ENCODE results near the gene LGALS9.

The LGALS9 gene

GRCh38 chr17:27585792-27586191 lies 45.2 kb upstream of the LGALS9 start:
- no peaks in the 10 kb centered on the region for H4K20me1 ChIP-seq (ENCODE audit: insufficient read depth, low read length)
- H2AFZ ChIP-seq (ENCODE audit: low read length): no peak overlapping the region
- no peaks in the 10 kb centered on the region for H3K4me1 ChIP-seq (ENCODE audit: insufficient read depth, low read length, severe bottlenecking)
- no peaks in the 10 kb centered on the region for H3K9me2 ChIP-seq (ENCODE audit: low read depth, low read length)
- TF ChIP-seq CTCF (IDR thresholded peaks at IDR 0.05; ENCODE audit: low read length) (no peak), EZH2 (IDR thresholded peaks at IDR 0.05; ENCODE audit: borderline replicate concordance, low read length) (no peak)
- no peaks in the 10 kb centered on the region for H3K9me3 ChIP-seq (ENCODE audit: low read length)
- no peaks in the 10 kb centered on the region for H3F3A ChIP-seq (ENCODE audit: insufficient read depth, low read length)
- no peak overlapping the region for H3K4me3 ChIP-seq (ENCODE audit: low read depth, low read length, poor library complexity, severe bottlenecking)
- no peak overlapping the region for H3K4me2 ChIP-seq (ENCODE audit: low read length)
- no peaks in the 10 kb centered on the region for H3K79me2 ChIP-seq (ENCODE audit: insufficient read depth, low read length)
- H3K9ac ChIP-seq (ENCODE audit: low read length): no peak overlapping the region
- no peaks in the 10 kb centered on the region for H3K27me3 ChIP-seq (ENCODE audit: insufficient read depth, low read length)
- no peak overlapping the region for H3K27ac ChIP-seq (ENCODE audit: low read depth, low read length, poor library complexity, severe bottlenecking)
- no peaks in the 10 kb centered on the region for H3K36me3 ChIP-seq (ENCODE audit: insufficient read depth, low read length)

DNA sequence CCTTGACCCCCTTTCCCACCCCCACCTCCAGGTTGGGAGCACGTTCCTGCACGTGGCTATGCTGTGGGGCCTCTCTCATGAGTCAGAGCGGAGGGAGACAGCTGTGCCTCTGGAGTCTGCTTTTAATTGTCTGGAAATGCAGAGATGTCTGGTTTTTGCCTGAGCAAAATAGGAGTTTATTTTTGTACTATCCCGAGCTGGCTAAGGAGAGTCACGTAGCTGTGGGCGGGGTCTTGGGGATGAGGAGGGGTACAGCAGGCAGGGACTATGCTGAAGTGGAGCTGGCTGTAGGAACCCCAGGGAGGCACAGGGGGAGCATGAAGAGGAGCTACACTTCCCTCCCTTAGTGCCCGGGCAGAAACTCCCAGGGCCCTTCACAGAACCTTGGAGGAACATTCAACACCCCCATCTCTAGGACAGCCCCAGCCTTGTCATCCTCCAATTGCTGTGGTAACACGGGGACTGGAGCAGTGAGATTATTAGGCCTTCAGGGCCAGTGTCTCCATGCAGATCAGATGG lies 44.7 kb upstream of the LGALS9 start:
- H3K4me1 ChIP-seq (ENCODE audit: insufficient read depth, low read length, severe bottlenecking): no peaks in the 10 kb centered on the region
- no peak overlapping the region for H3K4me2 ChIP-seq (ENCODE audit: low read length)
- no peaks in the 10 kb centered on the region for H3K9me2 ChIP-seq (ENCODE audit: low read depth, low read length)
- H3K9me3 ChIP-seq (ENCODE audit: low read length): no peaks in the 10 kb centered on the region
- H3K79me2 ChIP-seq (ENCODE audit: insufficient read depth, low read length): no peaks in the 10 kb centered on the region
- H3K27me3 ChIP-seq (ENCODE audit: insufficient read depth, low read length): no peaks in the 10 kb centered on the region
- no peak overlapping the region for H3K9ac ChIP-seq (ENCODE audit: low read length)
- H3K27ac ChIP-seq (ENCODE audit: low read depth, low read length, poor library complexity, severe bottlenecking): no peak overlapping the region
- H3K36me3 ChIP-seq (ENCODE audit: insufficient read depth, low read length): no peaks in the 10 kb centered on the region
- H3F3A ChIP-seq (ENCODE audit: insufficient read depth, low read length): no peaks in the 10 kb centered on the region
- H3K4me3 ChIP-seq (ENCODE audit: low read depth, low read length, poor library complexity, severe bottlenecking): no peak overlapping the region
- H2AFZ ChIP-seq (ENCODE audit: low read length): no peak overlapping the region
- H4K20me1 ChIP-seq (ENCODE audit: insufficient read depth, low read length): no peaks in the 10 kb centered on the region
- TF ChIP-seq CTCF (IDR thresholded peaks at IDR 0.05; ENCODE audit: low read length) (no peak), EZH2 (IDR thresholded peaks at IDR 0.05; ENCODE audit: borderline replicate concordance, low read length) (no peak)

DNA sequence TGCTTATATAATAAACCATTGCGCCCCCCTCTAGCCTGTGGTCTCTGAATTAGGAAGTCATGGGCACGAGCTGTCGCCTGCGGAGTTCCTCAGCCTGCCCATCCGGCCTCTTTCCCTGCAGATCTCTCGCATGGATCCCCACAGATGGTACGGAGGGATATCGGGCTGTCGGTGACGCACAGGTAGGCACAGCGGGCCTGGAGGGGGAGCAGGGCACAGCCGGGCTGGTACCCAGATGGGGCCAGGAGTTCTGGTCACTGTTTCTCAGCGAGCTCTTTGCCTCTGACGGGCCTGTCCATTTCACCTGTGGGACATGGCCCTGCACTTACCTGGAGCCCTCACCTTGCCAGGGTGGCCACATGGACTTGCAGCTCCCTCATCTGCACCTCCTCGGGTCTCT lies 42.6 kb upstream of the LGALS9 start:
- Histone ChIP-seq H3K4me1 (ENCODE audit: insufficient read depth, low read length, severe bottlenecking) (no peaks in the 10 kb centered on the region), H3K36me3 (ENCODE audit: insufficient read depth, low read length) (no peaks in the 10 kb centered on the region), H2AFZ (ENCODE audit: low read length) (no peak overlapping the region), H3F3A (ENCODE audit: insufficient read depth, low read length) (no peaks in the 10 kb centered on the region), H3K4me3 (ENCODE audit: low read depth, low read length, poor library complexity, severe bottlenecking) (no peak overlapping the region), H3K9me2 (ENCODE audit: low read depth, low read length) (no peaks in the 10 kb centered on the region), H3K9ac (ENCODE audit: low read length) (no peak overlapping the region), H4K20me1 (ENCODE audit: insufficient read depth, low read length) (no peaks in the 10 kb centered on the region), H3K27me3 (ENCODE audit: insufficient read depth, low read length) (0 out of 2 replicates have a peak, but pooled peaks cover 4% of the 10 kb centered on the region), H3K9me3 (ENCODE audit: low read length) (no peaks in the 10 kb centered on the region), H3K4me2 (ENCODE audit: low read length) (no peak overlapping the region), H3K27ac (ENCODE audit: low read depth, low read length, poor library complexity, severe bottlenecking) (no peak overlapping the region), H3K79me2 (ENCODE audit: insufficient read depth, low read length) (no peaks in the 10 kb centered on the region)
- no peak for TF ChIP-seq CTCF (IDR thresholded peaks at IDR 0.05; ENCODE audit: low read length)
- no peak for TF ChIP-seq EZH2 (IDR thresholded peaks at IDR 0.05; ENCODE audit: borderline replicate concordance, low read length)
